HCT116 (cell line): ENCODE data around the gene AHR. TPM values are rescaled to one million over a fixed set of nuclear protein-coding genes. Genes with fewer than 3 reads are reported as not detected.

Experiments
- ATAC-seq: fragments of 200-7000 bp; cut with Tn5 transposase; 2 replicates; pipeline ENCODE4 v1.9.1; 2020; ENCODE audit warnings: mild to moderate bottlenecking, moderate library complexity
- BruUV-seq: library from RNA; stranded (reverse); fragments of 400-500 nt; replicated peaks from 2 replicates; lab custom pipeline; 2021; lab: Mats Ljungman, UMichigan
- CTCF ChIA-PET: fragments of 300-600 bp; sonication (Branson Sonifier 250); formaldehyde crosslinking; loops from one replicate; lab custom pipeline; 2021; ENCODE audit warnings: antibody characterized with exemption; lab: Charles Lee
- POLR2A ChIA-PET: fragments of 300-600, 350-600 bp; sonication (Branson Sonifier 250); formaldehyde crosslinking; loops from one replicate; lab custom pipeline; 2021; ENCODE audit warnings: antibody characterized with exemption; lab: Charles Lee
- RAD21 ChIA-PET, 2 experiments: fragments of 300-600 bp; sonication (Branson Sonifier 250); formaldehyde crosslinking; loops; one replicate each; lab custom pipeline; 2023; ENCODE audit warnings: low total read pairs in 2 of 2; ENCODE audit not compliant: uncharacterized antibody in 2 of 2, unreplicated experiment in 2 of 2, low non-redundant PET in 1 of 2; lab: Charles Lee
- DNase-seq: peaks from one replicate; pipeline ENCODE4 v3.0.0-alpha.2; 2010; ENCODE audit warnings: low read depth, low spot score
- H2AFZ ChIP-seq: fragments of 200-600 bp; shearing (Covaris generic), sonication (generic); 2 replicates; pipeline ENCODE4 v1.6.1; 2017; ENCODE audit warnings: low read depth, mixed run types, mixed read lengths, antibody characterized with exemption, low read length; ENCODE audit not compliant: poor library complexity, severe bottlenecking
- H3K27ac ChIP-seq: 2 replicates; pipeline ENCODE4 v1.5.1; 2012; ENCODE audit warnings: low read depth, low read length
- H3K27me3 ChIP-seq: fragments of 200-600 bp; sonication (generic); 2 replicates; pipeline ENCODE4 v1.6.1; 2016; ENCODE audit warnings: mixed run types, low read length, mixed read lengths; ENCODE audit not compliant: insufficient read depth
- H3K36me3 ChIP-seq, 2 experiments: fragments of 200-500 bp in 1 of 2; fragments of 200-600 bp in 1 of 2; sonication (Bioruptor generic) in 1 of 2; sonication (generic) in 1 of 2; 2 replicates each; pipeline versions ENCODE4 v1.5.1 to v1.6.1; 2014 to 2016; ENCODE audit warnings: low read length in 2 of 2, inconsistent platforms in 1 of 2, mixed read lengths in 1 of 2, mixed run types in 1 of 2; ENCODE audit not compliant: insufficient read depth in 2 of 2, control insufficient read depth in 1 of 2
- H3K4me1 ChIP-seq, 2 experiments: fragments of 200-600 bp in 1 of 2; sonication (generic) in 1 of 2; 2 replicates each; pipeline versions ENCODE4 v1.5.1 to v1.6.1; 2012 to 2017; ENCODE audit warnings: low read length in 2 of 2, inconsistent platforms in 1 of 2, mild to moderate bottlenecking in 1 of 2, mixed read lengths in 1 of 2, mixed run types in 1 of 2, moderate library complexity in 1 of 2; ENCODE audit not compliant: insufficient read depth in 2 of 2, control insufficient read depth in 1 of 2
- H3K4me2 ChIP-seq: fragments of 200-600 bp; sonication (generic); 2 replicates; pipeline ENCODE4 v1.6.1; 2017; ENCODE audit warnings: mixed run types, low read length, mixed read lengths
- H3K4me3 ChIP-seq, 2 experiments: fragments of 200-600 bp in 1 of 2; sonication (generic) in 1 of 2; replicated peaks in 1 of 2; 2 replicates each; pipeline ENCODE4 v1.5.1; 2011 to 2016; ENCODE audit warnings: low read length in 2 of 2, control low read depth in 1 of 2, low read depth in 1 of 2, mild to moderate bottlenecking in 1 of 2, mixed read lengths in 1 of 2, mixed run types in 1 of 2
- H3K79me2 ChIP-seq: fragments of 200-600 bp; sonication (generic); 2 replicates; pipeline ENCODE4 v1.6.1; 2017; ENCODE audit warnings: mild to moderate bottlenecking, mixed run types, low read length, moderate library complexity, mixed read lengths; ENCODE audit not compliant: insufficient read depth
- H3K9ac ChIP-seq: fragments of 200-600 bp; sonication (generic); 2 replicates; pipeline ENCODE4 v1.6.1; 2016; ENCODE audit warnings: low read length, mixed read lengths
- H3K9me2 ChIP-seq: fragments of 200-600 bp; sonication (generic), shearing (Covaris generic); 2 replicates; pipeline ENCODE4 v1.6.1; 2017; ENCODE audit warnings: mixed run types, mild to moderate bottlenecking, moderate library complexity; ENCODE audit not compliant: insufficient read depth
- H3K9me3 ChIP-seq, 2 experiments: fragments of 200-500 bp in 1 of 2; fragments of 200-600 bp in 1 of 2; sonication (Bioruptor generic) in 1 of 2; sonication (generic) in 1 of 2; 2 replicates each; pipeline ENCODE4 v1.6.1; 2014 to 2017; ENCODE audit warnings: low read length in 2 of 2, mixed read lengths in 2 of 2, inconsistent platforms in 1 of 2, low read depth in 1 of 2, mild to moderate bottlenecking in 1 of 2, mixed run types in 1 of 2, moderate library complexity in 1 of 2; ENCODE audit not compliant: control insufficient read depth in 1 of 2, insufficient read depth in 1 of 2
- H4K20me1 ChIP-seq: fragments of 200-600 bp; sonication (generic), shearing (Covaris generic); 2 replicates; pipeline ENCODE4 v1.6.1; 2017; ENCODE audit warnings: mixed run types, mild to moderate bottlenecking, moderate library complexity; ENCODE audit not compliant: insufficient read depth
- ATF3 ChIP-seq: IDR thresholded peaks from 2 replicates; pipeline ENCODE4 v1.6.1; 2012
- CBX3 ChIP-seq: IDR thresholded peaks from 2 replicates; pipeline ENCODE4 v1.6.1; 2012; ENCODE audit warnings: low read depth
- CEBPB ChIP-seq: IDR thresholded peaks from 2 replicates; pipeline ENCODE4 v1.6.1; 2012; ENCODE audit warnings: low read depth
- EGR1 ChIP-seq: IDR thresholded peaks from 2 replicates; pipeline ENCODE4 v1.6.1; 2012; ENCODE audit warnings: low read depth
- ELF1 ChIP-seq: IDR thresholded peaks from 2 replicates; pipeline ENCODE4 v1.6.1; 2012; ENCODE audit warnings: low read depth, borderline replicate concordance
- EZH2phosphoT487 ChIP-seq: fragments of 200-600 bp; IDR thresholded peaks from 2 replicates; pipeline ENCODE4 v1.6.1; 2018; ENCODE audit warnings: antibody characterized with exemption, borderline replicate concordance
- FOSL1 ChIP-seq: IDR thresholded peaks from 2 replicates; pipeline ENCODE4 v1.6.1; 2012; ENCODE audit warnings: low read depth
- JUND ChIP-seq: IDR thresholded peaks from 2 replicates; pipeline ENCODE4 v1.6.1; 2012
- MAX ChIP-seq: IDR thresholded peaks from 2 replicates; pipeline ENCODE4 v1.6.1; 2012
- POLR2A ChIP-seq: IDR thresholded peaks from 2 replicates; pipeline ENCODE4 v1.7.0; 2011; ENCODE audit warnings: borderline replicate concordance; ENCODE audit not compliant: insufficient read depth, insufficient read length; ENCODE audit errors: extremely low read depth
- POLR2AphosphoS5 ChIP-seq: IDR thresholded peaks from 2 replicates; pipeline ENCODE4 v1.6.1; 2011; ENCODE audit warnings: mild to moderate bottlenecking, low read depth, low read length, moderate library complexity
- REST ChIP-seq: IDR thresholded peaks from 2 replicates; pipeline ENCODE4 v1.6.1; 2012; ENCODE audit warnings: low read depth
- SIN3A ChIP-seq: IDR thresholded peaks from 2 replicates; pipeline ENCODE4 v1.6.1; 2012; ENCODE audit warnings: low read depth
- SP1 ChIP-seq: IDR thresholded peaks from 2 replicates; pipeline ENCODE4 v1.6.1; 2012; ENCODE audit warnings: low read depth
- YY1 ChIP-seq: IDR thresholded peaks from 2 replicates; pipeline ENCODE4 v1.6.1; 2011; ENCODE audit warnings: low read length, low read depth, moderate library complexity, mild to moderate bottlenecking; ENCODE audit not compliant: insufficient replicate concordance; ENCODE audit errors: extremely low read depth
- ZFX ChIP-seq: fragments of 450-650 bp; IDR thresholded peaks from 2 replicates; pipeline ENCODE4 v1.6.1; 2017
- intact Hi-C: fragments of 100-400 bp; cut with micrococcal nuclease; formaldehyde crosslinking; loops from 2 replicates; pipeline ENCODE4 v1.10.0; 2022
- total RNA-seq: library from RNA; stranded (reverse); gene quantifications from one replicate; pipeline ENCODE4 v1.2.1, GENCODE V29; 2021; ENCODE audit not compliant: unreplicated experiment

AHR gene
- total RNA-seq, 1 experiment from 2014 or later, result 29.7 TPM

- Histone ChIP-seq H3K36me3 (no peaks in the 10 kb centered on the region), H4K20me1 (no peaks in the 10 kb centered on the region), H3K4me1 (no peaks in the 10 kb centered on the region), H3K9me2 (peaks cover 8% of the 10 kb centered on the region; the same call in 1 of the 2 replicates), H3K4me3 (no peak overlapping the region), H3K79me2 (no peaks in the 10 kb centered on the region), H3K9ac (no peak overlapping the region), H3K27me3 (no peaks in the 10 kb centered on the region), H3K27ac (no peak overlapping the region), H2AFZ (no peak overlapping the region)
- no peak for DNase-seq
- no peak for ATAC-seq
- ChIA-PET RAD21 (no interaction called here), CTCF (no interaction called here), POLR2A (no interaction called here)
- intact Hi-C loops, result no loop called here
- TF ChIP-seq MAX (no peak), SIN3A (no peak), EGR1 (no peak), SP1 (no peak), CBX3 (no peak), POLR2AphosphoS5 (no peak), JUND (no peak), POLR2A (no peak), ELF1 (no peak), FOSL1 (no peak)
- TF ChIP-seq, all 23 proteins: peak for 0
- no peaks in the 10 kb centered on the region for H3K9me3 ChIP-seq
- no TSS peak for BruUV-seq
- H3K4me2 ChIP-seq, result no peak overlapping the region
Measured at GRCh38 chr7:17359610-17360009, 61.2 kb downstream of the AHR start.

GRCh38 chr7:17362439-17363105 is 64.1 kb downstream of the AHR start:
- no peak overlapping the region for H3K4me2 ChIP-seq
- H3K4me3 ChIP-seq, result no peak overlapping the region
- DNase-seq (no peak), ATAC-seq (no peak)
- H3K9me2 ChIP-seq, result peaks cover 3% of the 10 kb centered on the region; the same call in 1 of the 2 replicates
- no TSS peak for BruUV-seq
- CTCF ChIA-PET, result no interaction called here
- no peak overlapping the region for H3K27ac ChIP-seq
- no peak overlapping the region for H3K9ac ChIP-seq
- H3K79me2 ChIP-seq, result no peaks in the 10 kb centered on the region
- no peaks in the 10 kb centered on the region for H3K9me3 ChIP-seq
- H2AFZ ChIP-seq, result no peak overlapping the region
- H3K27me3 ChIP-seq, result no peaks in the 10 kb centered on the region
- H3K4me1 ChIP-seq, result no peaks in the 10 kb centered on the region
- intact Hi-C loops, result no loop called here
- no peaks in the 10 kb centered on the region for H3K36me3 ChIP-seq
- POLR2A ChIA-PET, result no interaction called here
- RAD21 ChIA-PET, result no interaction called here
- no peaks in the 10 kb centered on the region for H4K20me1 ChIP-seq
- no peak for TF ChIP-seq ZFX
- TF ChIP-seq REST, result no peak
- TF ChIP-seq FOSL1, result no peak
- TF ChIP-seq EZH2phosphoT487, result no peak
- TF ChIP-seq YY1, result no peak
- TF ChIP-seq ATF3, result no peak
- TF ChIP-seq CEBPB, result no peak
- no peak for TF ChIP-seq POLR2AphosphoS5
- no peak for TF ChIP-seq MAX
